Measurements from ENCODE around the gene MYO18A.

MYO18A gene

DNA sequence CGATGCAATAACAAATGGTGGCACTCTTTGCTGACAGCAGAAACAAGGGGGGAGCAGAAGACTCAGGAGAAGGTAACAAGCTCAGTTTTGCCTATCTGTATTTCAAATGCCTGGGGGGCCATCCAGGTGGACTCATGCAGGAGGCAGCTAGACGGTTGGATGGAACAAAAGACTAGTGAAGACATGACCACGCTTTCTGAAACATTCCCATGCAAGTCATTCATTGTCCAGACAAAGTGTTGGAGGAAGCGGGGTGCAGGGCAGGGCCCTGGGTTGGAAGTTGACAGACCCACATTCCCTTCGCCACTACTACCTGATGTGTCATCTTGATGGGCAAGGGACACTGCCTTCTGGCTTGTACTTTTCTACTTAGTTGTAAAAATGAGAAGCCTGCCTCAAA is 36.7 kb upstream of the MYO18A start:
- Histone ChIP-seq H3K27ac (replicated peaks) (no peak overlapping the region), H3K27me3 (ENCODE audit: insufficient read depth, poor library complexity, severe bottlenecking) (no peaks in the 10 kb centered on the region), H3K4me3 (replicated peaks; ENCODE audit: insufficient read depth, low read length) (no peak overlapping the region)
- no peak for DNase-seq (ENCODE audit: low read depth in 1 of 2, low spot score in 1 of 2)
- TF ChIP-seq SPI1 (IDR thresholded peaks at IDR 0.05; ENCODE audit: borderline replicate concordance, low read depth) (no peak), POLR2AphosphoS5 (IDR thresholded peaks at IDR 0.05; ENCODE audit: low read depth) (no peak), GABPA (IDR thresholded peaks at IDR 0.05; ENCODE audit: low read depth) (no peak)
- TF ChIP-seq, protein P1, sequence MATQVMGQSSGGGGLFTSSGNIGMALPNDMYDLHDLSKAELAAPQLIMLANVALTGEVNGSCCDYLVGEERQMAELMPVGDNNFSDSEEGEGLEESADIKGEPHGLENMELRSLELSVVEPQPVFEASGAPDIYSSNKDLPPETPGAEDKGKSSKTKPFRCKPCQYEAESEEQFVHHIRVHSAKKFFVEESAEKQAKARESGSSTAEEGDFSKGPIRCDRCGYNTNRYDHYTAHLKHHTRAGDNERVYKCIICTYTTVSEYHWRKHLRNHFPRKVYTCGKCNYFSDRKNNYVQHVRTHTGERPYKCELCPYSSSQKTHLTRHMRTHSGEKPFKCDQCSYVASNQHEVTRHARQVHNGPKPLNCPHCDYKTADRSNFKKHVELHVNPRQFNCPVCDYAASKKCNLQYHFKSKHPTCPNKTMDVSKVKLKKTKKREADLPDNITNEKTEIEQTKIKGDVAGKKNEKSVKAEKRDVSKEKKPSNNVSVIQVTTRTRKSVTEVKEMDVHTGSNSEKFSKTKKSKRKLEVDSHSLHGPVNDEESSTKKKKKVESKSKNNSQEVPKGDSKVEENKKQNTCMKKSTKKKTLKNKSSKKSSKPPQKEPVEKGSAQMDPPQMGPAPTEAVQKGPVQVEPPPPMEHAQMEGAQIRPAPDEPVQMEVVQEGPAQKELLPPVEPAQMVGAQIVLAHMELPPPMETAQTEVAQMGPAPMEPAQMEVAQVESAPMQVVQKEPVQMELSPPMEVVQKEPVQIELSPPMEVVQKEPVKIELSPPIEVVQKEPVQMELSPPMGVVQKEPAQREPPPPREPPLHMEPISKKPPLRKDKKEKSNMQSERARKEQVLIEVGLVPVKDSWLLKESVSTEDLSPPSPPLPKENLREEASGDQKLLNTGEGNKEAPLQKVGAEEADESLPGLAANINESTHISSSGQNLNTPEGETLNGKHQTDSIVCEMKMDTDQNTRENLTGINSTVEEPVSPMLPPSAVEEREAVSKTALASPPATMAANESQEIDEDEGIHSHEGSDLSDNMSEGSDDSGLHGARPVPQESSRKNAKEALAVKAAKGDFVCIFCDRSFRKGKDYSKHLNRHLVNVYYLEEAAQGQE (IDR thresholded peaks at IDR 0.05; ENCODE audit: insufficient replicate concordance, low read depth), result no peak
- TF ChIP-seq, protein P2, sequence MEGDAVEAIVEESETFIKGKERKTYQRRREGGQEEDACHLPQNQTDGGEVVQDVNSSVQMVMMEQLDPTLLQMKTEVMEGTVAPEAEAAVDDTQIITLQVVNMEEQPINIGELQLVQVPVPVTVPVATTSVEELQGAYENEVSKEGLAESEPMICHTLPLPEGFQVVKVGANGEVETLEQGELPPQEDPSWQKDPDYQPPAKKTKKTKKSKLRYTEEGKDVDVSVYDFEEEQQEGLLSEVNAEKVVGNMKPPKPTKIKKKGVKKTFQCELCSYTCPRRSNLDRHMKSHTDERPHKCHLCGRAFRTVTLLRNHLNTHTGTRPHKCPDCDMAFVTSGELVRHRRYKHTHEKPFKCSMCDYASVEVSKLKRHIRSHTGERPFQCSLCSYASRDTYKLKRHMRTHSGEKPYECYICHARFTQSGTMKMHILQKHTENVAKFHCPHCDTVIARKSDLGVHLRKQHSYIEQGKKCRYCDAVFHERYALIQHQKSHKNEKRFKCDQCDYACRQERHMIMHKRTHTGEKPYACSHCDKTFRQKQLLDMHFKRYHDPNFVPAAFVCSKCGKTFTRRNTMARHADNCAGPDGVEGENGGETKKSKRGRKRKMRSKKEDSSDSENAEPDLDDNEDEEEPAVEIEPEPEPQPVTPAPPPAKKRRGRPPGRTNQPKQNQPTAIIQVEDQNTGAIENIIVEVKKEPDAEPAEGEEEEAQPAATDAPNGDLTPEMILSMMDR (IDR thresholded peaks at IDR 0.05; ENCODE audit: insufficient read depth, low read length), result no peak

DNA sequence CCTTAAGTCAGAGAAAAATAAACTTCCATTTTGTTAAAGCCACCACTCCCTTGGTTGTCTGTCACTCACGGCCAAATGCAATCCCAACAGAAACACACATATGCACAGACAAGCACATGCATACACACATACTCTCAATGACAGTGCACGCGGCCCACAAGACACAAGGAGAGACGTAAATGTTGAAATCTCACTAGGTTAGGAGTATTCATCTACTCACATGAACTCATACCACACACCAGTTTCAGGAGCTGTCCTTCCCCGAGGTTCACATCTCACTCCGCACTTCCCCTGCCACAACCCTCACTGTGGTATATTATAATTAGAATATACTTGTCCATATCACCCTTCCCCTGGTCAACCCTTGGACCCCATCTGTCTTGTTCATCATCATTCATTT is 36.0 kb upstream of the MYO18A start:
- Histone ChIP-seq H3K27me3 (ENCODE audit: insufficient read depth, poor library complexity, severe bottlenecking) (no peaks in the 10 kb centered on the region), H3K27ac (replicated peaks) (no peak overlapping the region), H3K4me3 (replicated peaks; ENCODE audit: insufficient read depth, low read length) (no peak overlapping the region)
- TF ChIP-seq SPI1 (IDR thresholded peaks at IDR 0.05; ENCODE audit: borderline replicate concordance, low read depth) (no peak), GABPA (IDR thresholded peaks at IDR 0.05; ENCODE audit: low read depth) (no peak), POLR2AphosphoS5 (IDR thresholded peaks at IDR 0.05; ENCODE audit: low read depth) (no peak)
- TF ChIP-seq, protein P2 (IDR thresholded peaks at IDR 0.05; ENCODE audit: insufficient read depth, low read length), result no peak
- TF ChIP-seq, protein P1 (IDR thresholded peaks at IDR 0.05; ENCODE audit: insufficient replicate concordance, low read depth), result no peak
- DNase-seq (ENCODE audit: low read depth in 1 of 2, low spot score in 1 of 2), result no peak

DNA sequence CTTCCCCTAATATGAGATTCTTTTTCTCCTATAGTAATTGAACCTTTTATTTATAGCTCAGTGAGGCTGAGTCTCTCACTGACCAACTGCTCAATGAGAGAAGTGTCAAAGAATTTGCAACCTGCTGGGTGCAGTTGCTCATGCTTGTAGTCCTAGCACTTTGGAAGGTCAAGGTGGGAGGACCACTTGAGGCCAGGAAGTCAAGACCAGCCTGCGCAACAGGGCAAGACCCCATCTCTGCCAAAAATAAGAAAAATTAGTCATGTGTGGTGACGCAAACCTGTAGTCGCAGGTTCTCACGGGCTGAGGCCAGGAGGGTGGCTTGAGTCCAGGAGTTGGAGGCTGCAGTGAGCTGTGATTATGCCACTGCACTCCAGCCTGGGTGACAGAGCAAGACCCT is 35.5 kb upstream of the MYO18A start:
- no peak overlapping the region for H3K4me3 ChIP-seq (replicated peaks; ENCODE audit: insufficient read depth, low read length)
- H3K27ac ChIP-seq (replicated peaks), result no peak overlapping the region
- TF ChIP-seq SPI1 (IDR thresholded peaks at IDR 0.05; ENCODE audit: borderline replicate concordance, low read depth), result no peak
- no peak for TF ChIP-seq GABPA (IDR thresholded peaks at IDR 0.05; ENCODE audit: low read depth)
- TF ChIP-seq, protein P1 (IDR thresholded peaks at IDR 0.05; ENCODE audit: insufficient replicate concordance, low read depth), result no peak
- no peak for TF ChIP-seq POLR2AphosphoS5 (IDR thresholded peaks at IDR 0.05; ENCODE audit: low read depth)
- TF ChIP-seq, protein P2 (IDR thresholded peaks at IDR 0.05; ENCODE audit: insufficient read depth, low read length), result no peak
- H3K27me3 ChIP-seq (ENCODE audit: insufficient read depth, poor library complexity, severe bottlenecking), result no peaks in the 10 kb centered on the region
- DNase-seq (ENCODE audit: low read depth in 1 of 2, low spot score in 1 of 2), result no peak
